Endodermal cell (in vitro differentiated cells): Measurements from ENCODE around the gene TNFRSF19. TPM values are rescaled to one million over a fixed set of nuclear protein-coding genes. Genes with fewer than 3 reads are reported as not detected.

Source experiments
- DNase-seq: peaks from one replicate; pipeline ENCODE4 v3.0.0-alpha.2; 2017
- H3K27ac ChIP-seq: 2 replicates; pipeline ENCODE4 v1.5.1; 2013; ENCODE audit warnings: mild to moderate bottlenecking, low read depth, low read length, moderate library complexity
- H3K27me3 ChIP-seq: 2 replicates; pipeline ENCODE4 v1.6.1; 2013; ENCODE audit warnings: mild to moderate bottlenecking, low read length, moderate library complexity; ENCODE audit not compliant: insufficient read depth, control insufficient read depth, poor library complexity, severe bottlenecking
- H3K36me3 ChIP-seq: 2 replicates; pipeline ENCODE4 v1.7.0; 2013; ENCODE audit warnings: mild to moderate bottlenecking, low read length, moderate library complexity; ENCODE audit not compliant: control insufficient read depth, insufficient read depth
- H3K4me1 ChIP-seq: one replicate; pipeline ENCODE4 v1.7.0; 2013; ENCODE audit warnings: low read length; ENCODE audit not compliant: control insufficient read depth, insufficient read depth
- H3K4me3 ChIP-seq: 2 replicates; pipeline ENCODE4 v1.5.1; 2013; ENCODE audit warnings: mild to moderate bottlenecking, low read length, moderate library complexity
- H3K9ac ChIP-seq: 2 replicates; pipeline ENCODE4 v1.6.1; 2013; ENCODE audit warnings: mild to moderate bottlenecking, low read length, moderate library complexity; ENCODE audit not compliant: poor library complexity, severe bottlenecking; ENCODE audit errors: extremely low read depth
- H3K9me3 ChIP-seq: 2 replicates; pipeline ENCODE4 v1.6.1; 2013; ENCODE audit warnings: mild to moderate bottlenecking, low read length, moderate library complexity; ENCODE audit not compliant: control insufficient read depth
- H3K27ac Mint-ChIP-seq: 2 replicates; pipeline ENCODE4 v1.8.0; 2020; ENCODE audit warnings: mixed read lengths
- H3K27me3 Mint-ChIP-seq: 2 replicates; pipeline ENCODE4 v1.8.0; 2021; ENCODE audit warnings: mild to moderate bottlenecking, mixed read lengths; ENCODE audit not compliant: insufficient read depth
- H3K36me3 Mint-ChIP-seq: 2 replicates; pipeline ENCODE4 v1.8.0; 2020; ENCODE audit warnings: low read depth, mixed read lengths
- H3K4me1 Mint-ChIP-seq: 2 replicates; pipeline ENCODE4 v1.8.0; 2020; ENCODE audit warnings: mixed read lengths
- H3K4me3 Mint-ChIP-seq: 2 replicates; pipeline ENCODE4 v1.8.0; 2020; ENCODE audit warnings: mild to moderate bottlenecking, moderate library complexity, mixed read lengths
- H3K9me3 Mint-ChIP-seq: 2 replicates; pipeline ENCODE4 v1.8.0; 2020; ENCODE audit warnings: mild to moderate bottlenecking, mixed read lengths
- WGBS, 2 experiments: methylation state at CpG; one replicate each; pipeline versions ENCODE4 v1.1.5 to v1.1.7; 2013; ENCODE audit warnings: missing lambda C conversion rate in 2 of 2, mixed read lengths in 1 of 2; ENCODE audit not compliant: insufficient coverage in 1 of 2, insufficient read length in 1 of 2; 5-methylcytosine and 5-hydroxymethylcytosine counted together
- total RNA-seq, 2 donors: library from RNA; stranded (reverse); fragmentation: NEBNext Ultra II Directional in 1 of 2; extraction: Animal tissue kit (Norgen Biotek cat#: 25700) in 1 of 2; gene quantifications; 2 replicates in 1 of 2; 3 replicates in 1 of 2; pipeline ENCODE4 v1.2.1, GENCODE V29; 2021
- TF ChIP-seq, protein P1 (sequence below): fragments of 200-600 bp; sonication (generic); conservative IDR thresholded peaks from 2 replicates; pipeline ENCODE4 v1.5.0; 2021; ENCODE audit warnings: antibody characterized with exemption, mild to moderate bottlenecking

The TNFRSF19 gene
- total RNA-seq, 2 donors from 2014 or later, result 9.2 to 13.0 TPM

- Mint-ChIP-seq H3K4me1 (peaks cover 33% of the 10 kb centered on the region), H3K36me3 (peaks cover 43% of the 10 kb centered on the region), H3K27me3 (peaks cover 18% of the 10 kb centered on the region), H3K9me3 (peaks cover 58% of the 10 kb centered on the region), H3K27ac (peak overlapping the region; percentile 99), H3K4me3 (peak overlapping the region; percentile 24)
- peak; percentile 79 for DNase-seq
- no peaks in the 10 kb centered on the region for H3K27me3 ChIP-seq
- TF ChIP-seq, protein P1, sequence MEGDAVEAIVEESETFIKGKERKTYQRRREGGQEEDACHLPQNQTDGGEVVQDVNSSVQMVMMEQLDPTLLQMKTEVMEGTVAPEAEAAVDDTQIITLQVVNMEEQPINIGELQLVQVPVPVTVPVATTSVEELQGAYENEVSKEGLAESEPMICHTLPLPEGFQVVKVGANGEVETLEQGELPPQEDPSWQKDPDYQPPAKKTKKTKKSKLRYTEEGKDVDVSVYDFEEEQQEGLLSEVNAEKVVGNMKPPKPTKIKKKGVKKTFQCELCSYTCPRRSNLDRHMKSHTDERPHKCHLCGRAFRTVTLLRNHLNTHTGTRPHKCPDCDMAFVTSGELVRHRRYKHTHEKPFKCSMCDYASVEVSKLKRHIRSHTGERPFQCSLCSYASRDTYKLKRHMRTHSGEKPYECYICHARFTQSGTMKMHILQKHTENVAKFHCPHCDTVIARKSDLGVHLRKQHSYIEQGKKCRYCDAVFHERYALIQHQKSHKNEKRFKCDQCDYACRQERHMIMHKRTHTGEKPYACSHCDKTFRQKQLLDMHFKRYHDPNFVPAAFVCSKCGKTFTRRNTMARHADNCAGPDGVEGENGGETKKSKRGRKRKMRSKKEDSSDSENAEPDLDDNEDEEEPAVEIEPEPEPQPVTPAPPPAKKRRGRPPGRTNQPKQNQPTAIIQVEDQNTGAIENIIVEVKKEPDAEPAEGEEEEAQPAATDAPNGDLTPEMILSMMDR, result peak; percentile 66
- peak overlapping the region; percentile 13 for H3K27ac ChIP-seq
- H3K9me3 ChIP-seq, result peaks cover 70% of the 10 kb centered on the region
- H3K4me3 ChIP-seq, result peak overlapping the region; percentile 16
- H3K9ac ChIP-seq, result peak overlapping the region; percentile 31
- peaks cover 15% of the 10 kb centered on the region for H3K36me3 ChIP-seq
- H3K4me1 ChIP-seq, result peaks cover 9% of the 10 kb centered on the region
- WGBS, 2 experiments, result 21 to 30% methylated on average over 2 to 3 of the region's 3 CpGs
Observed at GRCh38 chr13:23599083-23599925, 29.1 kb downstream of the TNFRSF19 start.

GRCh38 chr13:23600100-23600499, 29.9 kb downstream of the TNFRSF19 start:
- H3K36me3 Mint-ChIP-seq, result peaks cover 36% of the 10 kb centered on the region
- H3K4me3 ChIP-seq, result peak overlapping the region; percentile 56
- H3K4me3 Mint-ChIP-seq, result peak overlapping the region; percentile 24
- peaks cover 33% of the 10 kb centered on the region for H3K4me1 Mint-ChIP-seq
- H3K9me3 Mint-ChIP-seq, result peaks cover 54% of the 10 kb centered on the region
- H3K9me3 ChIP-seq, result peaks cover 62% of the 10 kb centered on the region
- TF ChIP-seq, protein P1, result no peak
- no peak for DNase-seq
- H3K36me3 ChIP-seq, result peaks cover 14% of the 10 kb centered on the region
- no peaks in the 10 kb centered on the region for H3K27me3 ChIP-seq
- peak overlapping the region; percentile 99 for H3K27ac Mint-ChIP-seq
- peaks cover 14% of the 10 kb centered on the region for H3K27me3 Mint-ChIP-seq
- 58 to 67% methylated on average over 3 of the region's 3 CpGs for WGBS, 2 experiments
- H3K27ac ChIP-seq, result no peak overlapping the region
- H3K9ac ChIP-seq, result no peak overlapping the region
- H3K4me1 ChIP-seq, result peaks cover 9% of the 10 kb centered on the region

GRCh38 chr13:23600534-23600933, 30.3 kb downstream of the TNFRSF19 start:
- H3K36me3 ChIP-seq, result peaks cover 14% of the 10 kb centered on the region
- Mint-ChIP-seq H3K4me1 (peaks cover 33% of the 10 kb centered on the region), H3K27ac (peak overlapping the region; percentile 99), H3K4me3 (peak overlapping the region; percentile 3), H3K36me3 (peaks cover 32% of the 10 kb centered on the region), H3K9me3 (peaks cover 49% of the 10 kb centered on the region), H3K27me3 (peaks cover 10% of the 10 kb centered on the region)
- no peak overlapping the region for H3K27ac ChIP-seq
- H3K4me3 ChIP-seq, result peak overlapping the region; percentile 56
- H3K9me3 ChIP-seq, result peaks cover 60% of the 10 kb centered on the region
- no peak overlapping the region for H3K9ac ChIP-seq
- H3K4me1 ChIP-seq, result peaks cover 9% of the 10 kb centered on the region
- DNase-seq, result no peak
- TF ChIP-seq, protein P1, result no peak
- H3K27me3 ChIP-seq, result no peaks in the 10 kb centered on the region
